ENCODE measurements around the gene SCML1. TPM values are rescaled to one million over a fixed set of nuclear protein-coding genes. Genes with fewer than 3 reads are reported as not detected.

The SCML1 gene
- total and polyA plus RNA-seq, 2 of the 8 experiments (the other 6 are each of a cell fraction or from before 2014, with no cell fraction given): 2.2 to 2.5 TPM

DNA sequence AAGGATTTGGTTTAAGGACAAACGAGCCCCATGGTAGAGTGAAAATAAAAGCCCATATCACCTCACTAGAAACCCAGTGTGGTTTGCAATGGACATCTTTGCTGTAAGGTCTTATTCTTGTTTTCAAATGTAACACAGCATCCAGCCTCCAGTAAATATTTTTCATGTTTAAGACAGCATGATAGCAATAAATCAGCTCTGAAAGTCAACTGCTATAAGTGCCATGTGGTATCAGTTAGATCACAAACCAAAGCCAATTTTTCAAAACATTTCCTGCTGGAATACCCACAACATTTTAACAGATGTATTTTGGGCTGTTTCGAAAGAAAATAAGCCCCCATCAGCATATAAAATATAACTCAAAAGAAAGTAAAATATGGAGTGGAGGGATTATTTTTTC, 24.0 kb upstream of the SCML1 start (continued):
- TF ChIP-seq, protein P1, sequence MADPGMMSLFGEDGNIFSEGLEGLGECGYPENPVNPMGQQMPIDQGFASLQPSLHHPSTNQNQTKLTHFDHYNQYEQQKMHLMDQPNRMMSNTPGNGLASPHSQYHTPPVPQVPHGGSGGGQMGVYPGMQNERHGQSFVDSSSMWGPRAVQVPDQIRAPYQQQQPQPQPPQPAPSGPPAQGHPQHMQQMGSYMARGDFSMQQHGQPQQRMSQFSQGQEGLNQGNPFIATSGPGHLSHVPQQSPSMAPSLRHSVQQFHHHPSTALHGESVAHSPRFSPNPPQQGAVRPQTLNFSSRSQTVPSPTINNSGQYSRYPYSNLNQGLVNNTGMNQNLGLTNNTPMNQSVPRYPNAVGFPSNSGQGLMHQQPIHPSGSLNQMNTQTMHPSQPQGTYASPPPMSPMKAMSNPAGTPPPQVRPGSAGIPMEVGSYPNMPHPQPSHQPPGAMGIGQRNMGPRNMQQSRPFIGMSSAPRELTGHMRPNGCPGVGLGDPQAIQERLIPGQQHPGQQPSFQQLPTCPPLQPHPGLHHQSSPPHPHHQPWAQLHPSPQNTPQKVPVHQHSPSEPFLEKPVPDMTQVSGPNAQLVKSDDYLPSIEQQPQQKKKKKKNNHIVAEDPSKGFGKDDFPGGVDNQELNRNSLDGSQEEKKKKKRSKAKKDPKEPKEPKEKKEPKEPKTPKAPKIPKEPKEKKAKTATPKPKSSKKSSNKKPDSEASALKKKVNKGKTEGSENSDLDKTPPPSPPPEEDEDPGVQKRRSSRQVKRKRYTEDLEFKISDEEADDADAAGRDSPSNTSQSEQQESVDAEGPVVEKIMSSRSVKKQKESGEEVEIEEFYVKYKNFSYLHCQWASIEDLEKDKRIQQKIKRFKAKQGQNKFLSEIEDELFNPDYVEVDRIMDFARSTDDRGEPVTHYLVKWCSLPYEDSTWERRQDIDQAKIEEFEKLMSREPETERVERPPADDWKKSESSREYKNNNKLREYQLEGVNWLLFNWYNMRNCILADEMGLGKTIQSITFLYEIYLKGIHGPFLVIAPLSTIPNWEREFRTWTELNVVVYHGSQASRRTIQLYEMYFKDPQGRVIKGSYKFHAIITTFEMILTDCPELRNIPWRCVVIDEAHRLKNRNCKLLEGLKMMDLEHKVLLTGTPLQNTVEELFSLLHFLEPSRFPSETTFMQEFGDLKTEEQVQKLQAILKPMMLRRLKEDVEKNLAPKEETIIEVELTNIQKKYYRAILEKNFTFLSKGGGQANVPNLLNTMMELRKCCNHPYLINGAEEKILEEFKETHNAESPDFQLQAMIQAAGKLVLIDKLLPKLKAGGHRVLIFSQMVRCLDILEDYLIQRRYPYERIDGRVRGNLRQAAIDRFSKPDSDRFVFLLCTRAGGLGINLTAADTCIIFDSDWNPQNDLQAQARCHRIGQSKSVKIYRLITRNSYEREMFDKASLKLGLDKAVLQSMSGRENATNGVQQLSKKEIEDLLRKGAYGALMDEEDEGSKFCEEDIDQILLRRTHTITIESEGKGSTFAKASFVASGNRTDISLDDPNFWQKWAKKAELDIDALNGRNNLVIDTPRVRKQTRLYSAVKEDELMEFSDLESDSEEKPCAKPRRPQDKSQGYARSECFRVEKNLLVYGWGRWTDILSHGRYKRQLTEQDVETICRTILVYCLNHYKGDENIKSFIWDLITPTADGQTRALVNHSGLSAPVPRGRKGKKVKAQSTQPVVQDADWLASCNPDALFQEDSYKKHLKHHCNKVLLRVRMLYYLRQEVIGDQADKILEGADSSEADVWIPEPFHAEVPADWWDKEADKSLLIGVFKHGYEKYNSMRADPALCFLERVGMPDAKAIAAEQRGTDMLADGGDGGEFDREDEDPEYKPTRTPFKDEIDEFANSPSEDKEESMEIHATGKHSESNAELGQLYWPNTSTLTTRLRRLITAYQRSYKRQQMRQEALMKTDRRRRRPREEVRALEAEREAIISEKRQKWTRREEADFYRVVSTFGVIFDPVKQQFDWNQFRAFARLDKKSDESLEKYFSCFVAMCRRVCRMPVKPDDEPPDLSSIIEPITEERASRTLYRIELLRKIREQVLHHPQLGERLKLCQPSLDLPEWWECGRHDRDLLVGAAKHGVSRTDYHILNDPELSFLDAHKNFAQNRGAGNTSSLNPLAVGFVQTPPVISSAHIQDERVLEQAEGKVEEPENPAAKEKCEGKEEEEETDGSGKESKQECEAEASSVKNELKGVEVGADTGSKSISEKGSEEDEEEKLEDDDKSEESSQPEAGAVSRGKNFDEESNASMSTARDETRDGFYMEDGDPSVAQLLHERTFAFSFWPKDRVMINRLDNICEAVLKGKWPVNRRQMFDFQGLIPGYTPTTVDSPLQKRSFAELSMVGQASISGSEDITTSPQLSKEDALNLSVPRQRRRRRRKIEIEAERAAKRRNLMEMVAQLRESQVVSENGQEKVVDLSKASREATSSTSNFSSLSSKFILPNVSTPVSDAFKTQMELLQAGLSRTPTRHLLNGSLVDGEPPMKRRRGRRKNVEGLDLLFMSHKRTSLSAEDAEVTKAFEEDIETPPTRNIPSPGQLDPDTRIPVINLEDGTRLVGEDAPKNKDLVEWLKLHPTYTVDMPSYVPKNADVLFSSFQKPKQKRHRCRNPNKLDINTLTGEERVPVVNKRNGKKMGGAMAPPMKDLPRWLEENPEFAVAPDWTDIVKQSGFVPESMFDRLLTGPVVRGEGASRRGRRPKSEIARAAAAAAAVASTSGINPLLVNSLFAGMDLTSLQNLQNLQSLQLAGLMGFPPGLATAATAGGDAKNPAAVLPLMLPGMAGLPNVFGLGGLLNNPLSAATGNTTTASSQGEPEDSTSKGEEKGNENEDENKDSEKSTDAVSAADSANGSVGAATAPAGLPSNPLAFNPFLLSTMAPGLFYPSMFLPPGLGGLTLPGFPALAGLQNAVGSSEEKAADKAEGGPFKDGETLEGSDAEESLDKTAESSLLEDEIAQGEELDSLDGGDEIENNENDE (IDR thresholded peaks at IDR 0.05; ENCODE audit: insufficient replicate concordance, low read length): no peak
- TF ChIP-seq, protein P2, sequence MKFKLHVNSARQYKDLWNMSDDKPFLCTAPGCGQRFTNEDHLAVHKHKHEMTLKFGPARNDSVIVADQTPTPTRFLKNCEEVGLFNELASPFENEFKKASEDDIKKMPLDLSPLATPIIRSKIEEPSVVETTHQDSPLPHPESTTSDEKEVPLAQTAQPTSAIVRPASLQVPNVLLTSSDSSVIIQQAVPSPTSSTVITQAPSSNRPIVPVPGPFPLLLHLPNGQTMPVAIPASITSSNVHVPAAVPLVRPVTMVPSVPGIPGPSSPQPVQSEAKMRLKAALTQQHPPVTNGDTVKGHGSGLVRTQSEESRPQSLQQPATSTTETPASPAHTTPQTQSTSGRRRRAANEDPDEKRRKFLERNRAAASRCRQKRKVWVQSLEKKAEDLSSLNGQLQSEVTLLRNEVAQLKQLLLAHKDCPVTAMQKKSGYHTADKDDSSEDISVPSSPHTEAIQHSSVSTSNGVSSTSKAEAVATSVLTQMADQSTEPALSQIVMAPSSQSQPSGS (IDR thresholded peaks at IDR 0.05; ENCODE audit: low read length): no peak
- TF ChIP-seq KDM1A (IDR thresholded peaks at IDR 0.05; ENCODE audit: borderline replicate concordance, low read length) (no peak), CREB1 (IDR thresholded peaks at IDR 0.05) (no peak), HDAC6 (IDR thresholded peaks at IDR 0.05; ENCODE audit: low read depth, low read length) (no peak), POU5F1 (IDR thresholded peaks at IDR 0.05; ENCODE audit: low read depth, low read length) (no peak), CHD2 (IDR thresholded peaks at IDR 0.05; ENCODE audit: low read length) (no peak)
- TF ChIP-seq, protein P3, sequence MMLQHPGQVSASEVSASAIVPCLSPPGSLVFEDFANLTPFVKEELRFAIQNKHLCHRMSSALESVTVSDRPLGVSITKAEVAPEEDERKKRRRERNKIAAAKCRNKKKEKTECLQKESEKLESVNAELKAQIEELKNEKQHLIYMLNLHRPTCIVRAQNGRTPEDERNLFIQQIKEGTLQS (IDR thresholded peaks at IDR 0.05; ENCODE audit: insufficient read depth, low read depth, low read length): no peak
